Posterior cingulate gyrus (tissue), 11 donors: ENCODE results near the gene AK8.

Source experiments
- DNase-seq, 10 donors: peaks; one replicate each; pipeline versions ENCODE4 v3.0.0 to v3.0.0-alpha.2; 2020 to 2021; ENCODE audit warnings: mixed read lengths in 3 of 10
- intact Hi-C: fragments of 100-400 bp; cut with DNase I; formaldehyde crosslinking; loops from one replicate; pipeline ENCODE4 v1.15.1; 2023

Gene AK8

GRCh38 chr9:132888151-132888550 is 10.1 kb upstream of the AK8 start:
- intact Hi-C loops, result no loop called here
- peak in 1 of 10 donors; percentile 80 for DNase-seq

GRCh38 chr9:132887181-132888120 is 9.4 kb upstream of the AK8 start:
- intact Hi-C loops, result no loop called here
- peak in 2 of 10 donors; percentile 62 to 76 for DNase-seq

GRCh38 chr9:132886334-132886725 is 8.2 kb upstream of the AK8 start:
- DNase-seq, result peak in 2 of 10 donors; percentile 73 to 77
- intact Hi-C loops, result no loop called here

DNA sequence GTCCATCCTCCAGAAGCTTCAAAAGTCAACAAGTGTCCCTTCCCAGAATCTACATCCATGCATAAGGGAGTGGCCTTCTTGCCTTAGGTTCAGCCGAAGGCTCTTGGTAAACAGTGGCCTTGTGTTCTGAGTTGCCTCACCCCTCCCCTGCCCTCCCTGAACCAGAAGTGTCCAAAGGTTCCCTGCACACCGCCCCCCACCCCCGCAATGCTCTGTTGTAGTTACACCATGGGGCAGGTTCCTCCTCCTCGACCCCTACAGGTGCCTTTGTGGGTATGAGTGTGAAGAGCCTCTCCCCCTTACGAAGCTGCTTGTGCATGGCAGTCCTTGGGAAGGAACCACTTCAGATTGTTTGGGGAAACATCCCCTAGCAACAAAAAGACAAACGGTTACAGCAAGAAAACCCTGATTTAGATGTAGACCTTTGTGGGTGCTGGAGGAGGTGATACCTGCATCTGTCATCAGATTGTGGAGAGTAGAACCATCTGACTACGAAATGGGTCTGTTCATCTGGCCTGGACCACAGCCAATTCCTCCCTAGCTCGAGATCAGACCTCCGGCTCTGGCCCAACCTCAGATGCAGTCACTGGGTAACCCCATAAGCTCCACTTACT is 7.7 kb upstream of the AK8 start:
- peak in 2 of 10 donors; percentile 8 to 18 for DNase-seq
- intact Hi-C loops, result no loop called here

DNA sequence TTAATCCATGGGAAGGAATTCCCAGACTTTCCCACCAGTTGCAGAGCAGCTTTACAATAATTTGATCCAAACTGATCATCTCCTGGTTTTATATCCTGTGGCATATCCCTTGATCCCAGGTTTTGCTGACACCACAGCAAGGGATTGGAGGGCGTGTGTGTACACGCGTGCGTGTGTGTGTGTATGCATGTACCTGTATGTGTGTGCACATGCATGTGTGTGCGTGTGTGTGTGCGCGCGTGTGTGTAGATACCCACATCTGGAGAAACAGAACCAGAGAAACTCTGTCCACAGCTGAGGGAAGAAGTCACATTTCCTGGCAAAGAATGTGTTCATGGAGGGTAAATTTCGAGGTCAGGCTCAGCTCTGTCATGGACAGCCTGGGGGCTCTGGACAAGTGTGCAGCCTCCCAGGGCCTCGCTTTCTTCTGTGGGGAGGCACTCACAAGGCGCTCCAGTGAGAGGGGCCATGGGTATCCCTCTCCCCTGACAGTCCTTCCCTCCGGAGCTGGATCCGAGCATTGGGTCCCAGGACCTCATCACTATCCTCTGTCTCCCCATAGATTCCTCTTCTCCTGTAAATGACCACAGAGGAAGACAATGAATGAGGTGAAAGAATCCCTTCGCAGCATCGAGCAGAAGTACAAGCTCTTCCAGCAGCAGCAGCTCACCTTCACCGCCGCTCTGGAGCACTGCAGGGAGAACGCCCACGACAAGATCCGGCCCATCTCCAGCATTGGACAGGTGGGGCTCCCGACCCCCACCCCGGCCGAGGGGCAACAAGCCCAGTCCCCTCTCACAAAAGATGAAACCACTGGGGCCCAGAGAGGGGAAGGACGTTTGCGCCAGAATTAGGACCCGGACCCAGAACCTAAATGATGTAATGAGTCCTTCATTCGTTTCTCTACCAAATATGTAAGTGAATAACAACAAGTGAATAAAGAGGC is 5.5 kb upstream of the AK8 start:
- peak in 2 of 10 donors; percentile 59 to 70 for DNase-seq
- intact Hi-C loops, result no loop called here

DNA sequence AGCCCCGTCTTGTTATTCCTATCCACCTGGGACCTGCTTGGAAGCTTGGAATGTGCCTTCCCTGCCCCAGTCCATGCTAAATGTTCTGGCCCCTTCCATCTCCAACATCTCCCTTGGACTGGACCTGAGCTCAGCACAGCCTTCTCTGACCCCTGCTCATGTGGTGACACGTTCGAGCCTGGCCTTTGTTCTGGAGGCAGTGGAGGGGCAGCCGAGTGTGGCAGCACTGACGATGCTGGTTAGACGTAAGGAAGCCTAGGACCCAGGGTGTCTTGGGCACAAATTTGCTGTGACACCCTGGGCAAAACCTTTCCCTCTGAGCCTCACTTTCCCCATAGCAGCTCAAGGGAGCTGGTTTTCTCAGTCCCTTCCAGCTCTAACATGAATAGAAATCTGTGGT is 4.5 kb upstream of the AK8 start:
- peak in 2 of 10 donors; percentile 36 to 60 for DNase-seq
- intact Hi-C loops, result no loop called here

- intact Hi-C loops, result no loop called here
- peak in 1 of 10 donors; percentile 59 for DNase-seq
Measured at GRCh38 chr9:132881826-132882225, 3.7 kb upstream of the AK8 start.

DNA sequence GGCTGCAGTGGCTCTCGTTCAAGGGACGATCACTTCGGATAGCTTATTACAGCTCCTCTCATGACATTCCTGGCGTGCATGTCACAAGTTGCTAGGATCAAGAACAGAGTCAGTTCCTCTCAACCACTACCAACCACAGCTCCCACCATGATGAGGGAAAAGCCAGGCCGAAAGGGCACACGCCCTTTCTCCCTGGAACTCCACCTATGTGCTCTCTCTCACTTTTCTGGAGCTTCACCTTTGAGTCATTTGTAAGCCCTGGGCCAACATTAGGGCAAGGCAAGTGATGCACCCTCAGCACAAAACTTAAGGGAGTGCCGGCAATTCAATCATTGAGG is 2.2 kb upstream of the AK8 start:
- intact Hi-C loops, result no loop called here
- peak in 1 of 10 donors; percentile 22 for DNase-seq

DNA sequence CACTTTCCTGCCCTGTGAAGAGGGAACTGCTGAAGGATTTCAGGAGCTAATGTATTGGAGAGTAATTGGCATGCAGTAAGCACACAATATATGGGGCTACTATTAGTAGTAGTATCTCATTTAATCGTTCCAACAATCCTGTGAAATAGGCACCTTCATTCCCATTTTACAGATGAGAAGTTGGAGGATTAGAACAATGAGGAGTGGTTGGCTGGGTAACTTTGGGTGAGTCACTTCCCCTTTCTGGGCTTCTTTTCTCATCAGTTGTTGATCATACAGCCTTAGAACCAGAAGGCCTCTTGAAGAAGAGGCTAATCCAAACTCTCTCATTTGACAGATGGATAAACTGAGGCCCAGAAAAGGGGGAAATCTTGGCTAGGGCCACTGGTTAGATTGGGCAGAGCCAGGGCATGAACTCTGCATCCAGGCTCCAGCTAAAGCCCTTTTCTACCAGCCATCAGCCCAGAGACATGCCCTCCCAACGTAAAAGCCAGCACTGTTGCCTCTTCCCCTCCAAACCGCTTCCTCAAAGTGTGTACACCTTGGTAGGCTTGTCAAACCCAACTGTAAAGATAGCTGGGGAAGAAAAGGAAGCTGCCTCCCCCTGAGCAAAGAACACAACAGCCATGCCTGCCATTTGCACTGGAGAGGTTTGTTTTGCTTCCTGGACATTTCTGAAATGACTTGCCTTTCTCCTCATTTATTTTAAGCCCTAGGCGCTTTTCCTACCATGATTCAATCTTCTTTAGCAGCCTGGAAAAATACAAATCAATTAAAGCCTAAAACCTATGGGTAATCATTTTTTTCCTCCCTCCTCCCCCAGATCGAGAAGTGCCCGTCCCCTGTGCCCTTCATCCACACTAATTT is 1.6 kb upstream of the AK8 start:
- DNase-seq, result peak in 1 of 10 donors; percentile 0
- intact Hi-C loops, result no loop called here

GRCh38 chr9:132878695-132879456 is 792 bp upstream of the AK8 start, which contains the start of gene SPACA9:
TSS of gene SPACA9 (plus strand) at chr9:132878898. CDS start at chr9:132883948, 5,050 bp downstream.
- intact Hi-C loops, result no loop called here
- DNase-seq, result peak; percentile 19 to 90 (median 52)

DNA sequence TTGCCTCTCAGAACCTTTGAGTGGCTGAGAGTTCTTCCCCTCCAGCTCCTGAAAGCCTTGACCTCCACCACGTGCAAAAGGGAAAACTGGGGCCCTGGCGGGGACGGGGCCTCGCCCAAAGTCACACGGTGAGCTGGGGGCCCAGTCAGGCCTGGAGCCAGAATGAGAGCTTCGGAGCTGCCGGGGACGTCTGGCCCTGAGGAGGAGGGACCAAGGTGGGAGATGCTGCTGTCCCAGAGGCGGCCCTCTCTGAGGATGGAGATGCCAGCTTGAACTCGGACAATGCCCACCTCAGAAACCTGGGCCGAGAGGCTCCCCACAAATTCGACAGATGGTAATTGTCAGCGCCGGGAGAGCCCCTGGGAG is 643 bp downstream of the AK8 start:
- peak in 1 of 10 donors; percentile 73 for DNase-seq
- intact Hi-C loops, result no loop called here

DNA sequence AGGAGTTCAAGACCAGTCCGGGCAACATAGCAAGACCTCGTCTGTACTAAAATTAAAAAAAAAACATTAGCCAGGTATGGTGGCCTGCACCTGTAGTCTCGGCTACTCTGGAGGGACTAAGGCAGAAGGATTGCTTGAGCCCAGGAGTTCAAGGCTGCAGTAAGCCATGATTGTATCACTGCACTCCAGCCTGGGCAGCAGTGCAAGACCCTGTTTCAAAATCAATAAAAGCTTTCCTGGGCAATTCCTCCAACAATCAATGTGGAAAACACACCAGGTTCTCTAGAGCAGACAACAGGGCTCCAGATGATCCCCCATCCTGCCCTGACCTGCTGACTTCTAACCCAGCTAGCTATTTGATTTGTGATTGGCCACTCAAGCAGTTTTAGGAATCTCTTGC is 1.2 kb downstream of the AK8 start:
- intact Hi-C loops, result no loop called here
- DNase-seq, result peak in 1 of 10 donors; percentile 5

DNA sequence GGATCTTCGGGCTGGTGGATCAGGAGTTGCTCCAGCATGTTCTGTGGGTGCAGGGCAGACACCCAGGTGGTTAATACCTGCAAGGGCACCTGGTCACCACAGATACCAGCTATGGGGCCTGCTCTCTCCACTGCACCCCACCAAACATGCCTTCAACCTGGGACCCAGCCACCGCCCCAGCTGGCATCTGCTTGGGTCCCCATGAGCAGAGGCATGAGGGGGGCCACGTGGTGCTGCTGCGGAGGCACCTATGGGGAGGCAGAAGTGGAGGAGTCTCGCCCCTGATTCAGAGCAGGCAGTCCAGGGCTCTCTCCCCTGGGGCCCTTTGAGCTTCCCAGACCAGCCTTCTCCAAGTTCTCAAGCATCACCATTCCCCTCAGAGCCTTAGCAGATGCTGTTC is 2.9 kb downstream of the AK8 start:
- intact Hi-C loops, result no loop called here
- DNase-seq, result peak in 2 of 10 donors; percentile 55 to 58

GRCh38 chr9:132873403-132873802 is 4.7 kb downstream of the AK8 start:
- intact Hi-C loops, result no loop called here
- DNase-seq, result peak in 1 of 10 donors; percentile 38

- intact Hi-C loops, result no loop called here
- peak in 1 of 10 donors; percentile 35 for DNase-seq
Measured at GRCh38 chr9:132869266-132869665, 8.8 kb downstream of the AK8 start.

- DNase-seq, result no peak
- intact Hi-C loops, result no loop called here
Measured at GRCh38 chr9:132866898-132867297, 11.2 kb downstream of the AK8 start.

DNA sequence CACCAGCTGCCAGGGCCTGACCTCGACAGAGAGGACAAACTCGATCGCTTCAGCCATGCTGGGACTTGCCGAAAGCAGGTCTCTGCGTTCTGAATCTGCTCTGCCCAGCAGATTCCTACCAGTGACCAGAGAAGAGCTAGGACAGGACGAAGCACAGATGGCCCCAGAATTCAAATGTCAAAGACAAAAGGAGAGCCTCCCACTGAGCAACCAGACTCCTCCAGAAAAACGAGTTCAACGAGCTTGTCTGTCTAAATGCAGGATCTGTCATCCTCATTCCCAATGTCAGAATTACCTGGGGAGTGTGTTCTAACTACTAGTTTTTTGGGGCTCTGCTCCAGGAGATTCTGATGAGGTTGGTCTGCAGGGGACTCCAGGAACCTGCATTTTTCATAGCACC is 13.4 kb downstream of the AK8 start:
- DNase-seq, result peak in 1 of 10 donors; percentile 16
- intact Hi-C loops, result no loop called here

DNA sequence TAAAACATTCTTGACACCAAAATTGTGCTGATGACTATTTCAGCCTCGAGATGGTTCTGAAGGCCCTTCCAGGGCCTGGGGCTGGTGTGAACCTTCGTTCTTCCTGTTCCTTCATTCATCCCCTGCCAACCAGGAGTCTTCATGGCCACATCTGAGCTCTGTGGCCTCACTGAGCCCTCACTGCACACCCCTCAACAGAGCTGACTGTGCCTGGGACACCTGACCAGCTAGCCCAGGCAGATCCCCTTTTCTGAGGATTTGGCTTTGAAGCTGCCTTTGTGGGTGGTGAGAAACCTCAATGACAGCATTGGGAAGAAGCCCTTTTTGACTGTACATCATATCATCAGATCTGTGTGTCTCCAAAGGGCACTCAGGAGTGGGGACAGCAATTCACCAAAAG is 13.8 kb downstream of the AK8 start:
- DNase-seq, result no peak

GRCh38 chr9:132863096-132863495 is 15.0 kb downstream of the AK8 start:
- intact Hi-C loops, result no loop called here
- peak in 2 of 10 donors; percentile 26 to 72 for DNase-seq

More for the DNA sequence above, 13.8 kb downstream of the AK8 start:
- intact Hi-C loops, result no loop called here
